Hepatocyte (in vitro differentiated cells): ENCODE results near the gene MX1. TPM values are rescaled to one million over a fixed set of nuclear protein-coding genes. Genes with fewer than 3 reads are reported as not detected.

Experiments used
- DNase-seq: peaks from one replicate; pipeline ENCODE4 v3.0.0-alpha.2; 2016; ENCODE audit warnings: low spot score
- H2AFZ ChIP-seq: fragments of 200-600 bp; sonication (generic); 2 replicates; pipeline ENCODE4 v1.6.0; 2016; ENCODE audit warnings: antibody characterized with exemption, mild to moderate bottlenecking
- H3K27ac ChIP-seq: fragments of 200-600 bp; sonication (generic); 2 replicates; pipeline ENCODE4 v1.5.1; 2016; ENCODE audit warnings: mild to moderate bottlenecking
- H3K27me3 ChIP-seq: fragments of 200-600 bp; sonication (generic); 2 replicates; pipeline ENCODE4 v1.6.1; 2016
- H3K36me3 ChIP-seq: fragments of 200-600 bp; sonication (generic); replicated peaks from 2 replicates; pipeline ENCODE4 v1.5.1; 2016; ENCODE audit warnings: low read depth; ENCODE audit not compliant: insufficient read depth
- H3K4me1 ChIP-seq: fragments of 200-600 bp; sonication (generic); 2 replicates; pipeline ENCODE4 v1.5.1; 2016; ENCODE audit warnings: mild to moderate bottlenecking, moderate library complexity; ENCODE audit not compliant: insufficient read depth
- H3K4me2 ChIP-seq: fragments of 200-600 bp; sonication (generic); 2 replicates; pipeline ENCODE4 v1.6.0; 2016
- H3K4me3 ChIP-seq: fragments of 200-600 bp; sonication (generic); 2 replicates; pipeline ENCODE4 v1.5.1; 2016; ENCODE audit warnings: mild to moderate bottlenecking
- H3K79me2 ChIP-seq: fragments of 200-600 bp; sonication (generic); 2 replicates; pipeline ENCODE4 v1.6.0; 2017; ENCODE audit warnings: mild to moderate bottlenecking
- H3K9me2 ChIP-seq: fragments of 200-600 bp; sonication (generic); replicated peaks from 2 replicates; pipeline ENCODE4 v1.6.0; 2017; ENCODE audit warnings: mild to moderate bottlenecking; ENCODE audit not compliant: insufficient read depth
- H3K9me3 ChIP-seq: fragments of 200-600 bp; sonication (generic); 2 replicates; pipeline ENCODE4 v1.5.1; 2016; ENCODE audit warnings: low read depth, mild to moderate bottlenecking
- H4K20me1 ChIP-seq: fragments of 200-600 bp; sonication (generic); 2 replicates; pipeline ENCODE4 v1.6.0; 2016; ENCODE audit warnings: mild to moderate bottlenecking; ENCODE audit not compliant: insufficient read depth, poor library complexity, severe bottlenecking
- CTCF ChIP-seq: fragments of 200-600 bp; sonication (generic); IDR thresholded peaks from 2 replicates; pipeline ENCODE4 v1.5.1; 2016; ENCODE audit warnings: antibody characterized with exemption, mild to moderate bottlenecking; ENCODE audit not compliant: poor library complexity
- EZH2 ChIP-seq: fragments of 200-600 bp; sonication (generic); IDR thresholded peaks from 2 replicates; pipeline ENCODE4 v1.6.1; 2016; ENCODE audit warnings: antibody characterized with exemption, mild to moderate bottlenecking, borderline replicate concordance
- EZH2phosphoT487 ChIP-seq: fragments of 200-600 bp; sonication (generic); IDR thresholded peaks from one replicate; pipeline ENCODE4 v1.6.1; 2018; ENCODE audit warnings: antibody characterized with exemption, mild to moderate bottlenecking, low read depth, moderate library complexity; ENCODE audit not compliant: unreplicated experiment, severe bottlenecking
- WGBS: methylation state at CpG from one replicate; pipeline ENCODE4 v1.1.6; 2016; ENCODE audit warnings: low lambda C conversion rate; ENCODE audit errors: missing lambda C conversion rate; 5-methylcytosine and 5-hydroxymethylcytosine counted together
- polyA plus RNA-seq: library from polyadenylated mRNA; unstranded; fragments of >200 nt; fragmentation: Nextera tagmentation; extraction: Ambion mirVana; gene quantifications from 2 replicates; pipeline ENCODE4 v1.2.1, GENCODE V29; 2016
- total RNA-seq: library from RNA; depleted of rRNA; stranded (reverse); fragments of >200 nt; gene quantifications from 2 replicates; pipeline ENCODE4 v1.2.3, GENCODE V29; 2014

Gene MX1
- total and polyA plus RNA-seq, 2 experiments from 2014 or later = 14.2 to 26.6 TPM

DNA sequence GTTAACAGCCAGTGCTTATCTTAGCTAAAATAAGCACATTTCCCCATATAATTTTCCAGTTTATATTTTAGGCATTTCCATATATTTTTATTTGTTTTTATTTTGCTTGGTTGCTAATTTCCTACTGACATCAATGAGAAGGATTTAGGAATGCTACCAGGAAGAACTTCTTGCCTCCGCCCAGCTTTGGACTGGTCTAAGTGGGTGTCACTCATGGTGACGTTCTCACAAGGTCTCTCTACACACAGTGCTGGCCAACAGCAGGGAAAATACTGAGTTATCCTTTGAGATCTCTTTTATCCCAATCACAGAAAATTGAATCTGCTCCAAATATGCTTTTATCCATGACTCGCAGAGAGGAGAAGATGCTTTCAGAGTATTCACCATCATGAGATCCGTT, 13.2 kb downstream of the MX1 start:
- no peak overlapping the region for H2AFZ ChIP-seq
- no peak overlapping the region for H3K4me3 ChIP-seq
- H3K27me3 ChIP-seq = no peaks in the 10 kb centered on the region
- TF ChIP-seq EZH2 (no peak), CTCF (no peak), EZH2phosphoT487 (no peak)
- H3K4me2 ChIP-seq = no peak overlapping the region
- no peaks in the 10 kb centered on the region for H3K79me2 ChIP-seq
- DNase-seq = no peak
- no peaks in the 10 kb centered on the region for H3K4me1 ChIP-seq
- peaks cover 8% of the 10 kb centered on the region for H3K9me3 ChIP-seq
- H3K9me2 ChIP-seq = no peaks in the 10 kb centered on the region
- 88% methylated on average over 4 of the region's 4 CpGs for WGBS
- H4K20me1 ChIP-seq = no peaks in the 10 kb centered on the region
- H3K36me3 ChIP-seq = no peaks in the 10 kb centered on the region
- H3K27ac ChIP-seq = no peak overlapping the region

DNA sequence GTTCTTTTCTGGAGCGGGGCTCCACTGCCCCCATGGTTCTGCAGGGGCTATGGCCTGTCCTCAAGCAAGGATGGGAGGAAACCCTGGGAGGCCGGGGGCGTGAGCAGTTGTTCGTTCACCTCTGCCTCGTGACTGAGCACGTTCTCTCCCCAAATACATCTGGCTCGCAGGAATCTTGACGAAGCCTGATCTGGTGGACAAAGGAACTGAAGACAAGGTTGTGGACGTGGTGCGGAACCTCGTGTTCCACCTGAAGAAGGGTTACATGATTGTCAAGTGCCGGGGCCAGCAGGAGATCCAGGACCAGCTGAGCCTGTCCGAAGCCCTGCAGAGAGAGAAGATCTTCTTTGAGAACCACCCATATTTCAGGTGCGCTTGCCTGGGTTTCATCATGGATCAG, 15.5 kb downstream of the MX1 start:
- Histone ChIP-seq H3K4me3 (no peak overlapping the region), H3K27ac (no peak overlapping the region), H3K9me2 (no peaks in the 10 kb centered on the region), H3K36me3 (no peaks in the 10 kb centered on the region), H3K79me2 (no peaks in the 10 kb centered on the region), H3K4me2 (no peak overlapping the region), H4K20me1 (no peaks in the 10 kb centered on the region), H3K27me3 (no peaks in the 10 kb centered on the region), H3K9me3 (no peaks in the 10 kb centered on the region), H2AFZ (no peak overlapping the region), H3K4me1 (no peaks in the 10 kb centered on the region)
- over 99% methylated on average over 14 of the region's 14 CpGs for WGBS
- TF ChIP-seq EZH2 (no peak), EZH2phosphoT487 (no peak), CTCF (no peak)
- no peak for DNase-seq

- no peak overlapping the region for H2AFZ ChIP-seq
- no peaks in the 10 kb centered on the region for H3K36me3 ChIP-seq
- H3K27ac ChIP-seq = no peak overlapping the region
- WGBS = 95% methylated on average over 2 of the region's 2 CpGs
- H3K4me1 ChIP-seq = no peaks in the 10 kb centered on the region
- no peaks in the 10 kb centered on the region for H4K20me1 ChIP-seq
- H3K9me3 ChIP-seq = no peaks in the 10 kb centered on the region
- H3K79me2 ChIP-seq = no peaks in the 10 kb centered on the region
- no peak overlapping the region for H3K4me2 ChIP-seq
- TF ChIP-seq EZH2 (no peak), EZH2phosphoT487 (no peak), CTCF (no peak)
- no peak for DNase-seq
- H3K27me3 ChIP-seq = no peaks in the 10 kb centered on the region
- H3K9me2 ChIP-seq = no peaks in the 10 kb centered on the region
- no peak overlapping the region for H3K4me3 ChIP-seq
These were observed 16.6 kb downstream of the MX1 start for GRCh38 chr21:41442481-41443186.

DNA sequence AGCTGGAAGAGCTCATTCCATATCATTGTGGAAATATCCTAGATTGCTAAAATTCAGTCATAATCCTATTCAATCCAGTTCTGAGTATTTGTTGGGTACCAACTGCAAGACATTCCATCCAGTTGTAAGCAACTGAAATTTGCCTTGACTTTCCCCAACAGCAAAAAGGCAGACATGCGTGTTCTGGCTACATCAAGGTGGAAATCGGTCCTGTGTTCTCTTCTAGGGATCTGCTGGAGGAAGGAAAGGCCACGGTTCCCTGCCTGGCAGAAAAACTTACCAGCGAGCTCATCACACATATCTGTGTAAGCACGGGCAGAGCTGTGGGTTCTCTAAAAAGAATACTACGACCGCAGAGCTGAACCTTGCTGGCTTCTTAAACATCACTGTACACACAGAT, 17.5 kb downstream of the MX1 start:
- no peak for DNase-seq
- Histone ChIP-seq H3K27ac (no peak overlapping the region), H3K27me3 (no peaks in the 10 kb centered on the region), H3K4me3 (no peak overlapping the region), H3K4me1 (no peaks in the 10 kb centered on the region), H3K79me2 (no peaks in the 10 kb centered on the region), H3K9me3 (no peaks in the 10 kb centered on the region), H3K9me2 (no peaks in the 10 kb centered on the region), H3K4me2 (no peak overlapping the region), H2AFZ (no peak overlapping the region), H3K36me3 (no peaks in the 10 kb centered on the region), H4K20me1 (no peaks in the 10 kb centered on the region)
- 94% methylated on average over 7 of the region's 7 CpGs for WGBS
- TF ChIP-seq EZH2phosphoT487 (no peak), CTCF (no peak), EZH2 (no peak)
